Testis (tissue), 3 donors: Measurements from ENCODE around the gene AIG1. TPM values are rescaled to one million over a fixed set of nuclear protein-coding genes. Genes with fewer than 3 reads are reported as not detected.

Experiments used
- DNase-seq: peaks from one replicate; pipeline ENCODE4 v3.0.0-alpha.2; 2019
- H3K27ac ChIP-seq, 2 donors: fragments of 200-600 bp; sonication (generic); one replicate each; pipeline ENCODE4 v1.5.1; 2019
- H3K27me3 ChIP-seq: fragments of 200-600 bp; sonication (generic); one replicate; pipeline ENCODE4 v1.5.1; 2019
- H3K36me3 ChIP-seq: fragments of 200-600 bp; sonication (generic); one replicate; pipeline ENCODE4 v1.5.1; 2017; ENCODE audit warnings: low read depth; ENCODE audit errors: missing control alignments
- H3K4me1 ChIP-seq: fragments of 200-600 bp; sonication (generic); one replicate; pipeline ENCODE4 v1.5.1; 2019
- H3K4me3 ChIP-seq, 2 donors: fragments of 200-600 bp; sonication (generic); one replicate each; pipeline ENCODE4 v1.5.1; 2017 to 2019
- H3K9me3 ChIP-seq: fragments of 200-600 bp; sonication (generic); one replicate; pipeline ENCODE4 v1.5.1; 2017
- CTCF ChIP-seq, 3 experiments: fragments of 450-650 bp in 2 of 3; fragments of 200-600 bp in 1 of 3; sonication (generic) in 1 of 3; IDR thresholded peaks; one replicate each; pipeline ENCODE4 v1.5.1; 2016 to 2019; ENCODE audit warnings: antibody characterized with exemption in 3 of 3, mild to moderate bottlenecking in 2 of 3, moderate library complexity in 1 of 3
- POLR2A ChIP-seq: fragments of 450-650 bp; IDR thresholded peaks from one replicate; pipeline ENCODE4 v1.6.1; 2017; ENCODE audit warnings: antibody characterized with exemption, mild to moderate bottlenecking, moderate library complexity
- WGBS, 2 donors: methylation state at CpG; one replicate each; pipeline ENCODE4 v1.1.5; 2018; 5-methylcytosine and 5-hydroxymethylcytosine counted together
- intact Hi-C: fragments of 100-400 bp; cut with DNase I; formaldehyde crosslinking; loops from one replicate; pipeline ENCODE4 v1.15.1; 2023; ENCODE audit warnings: low total_unique reads
- polyA plus RNA-seq: library from polyadenylated mRNA; stranded (reverse); fragments of 350-450 nt; fragmentation: Illumina TruSeq; extraction: RNeasy Lipid Tissue Mini Kit (QIAGEN cat#74804); gene quantifications from one replicate; pipeline ENCODE4 v1.2.3, GENCODE V29; 2014; ENCODE audit warnings: low read depth, low replicate concordance; ENCODE audit not compliant: insufficient read depth
- total RNA-seq, 2 donors: library from RNA; depleted of rRNA; stranded (reverse); fragments of >200 nt; gene quantifications; one replicate each; pipeline ENCODE4 v1.2.3, GENCODE V29; 2016

Gene AIG1
- total and polyA plus RNA-seq, 3 donors from 2014 or later = 39.6 to 57.9 (median 50.7) TPM

- H3K36me3 ChIP-seq = no peaks in the 10 kb centered on the region
- H3K27me3 ChIP-seq = no peaks in the 10 kb centered on the region
- no peaks in the 10 kb centered on the region for H3K9me3 ChIP-seq
- H3K4me1 ChIP-seq = no peaks in the 10 kb centered on the region
- WGBS, 2 donors = 88 to 93% methylated on average over 3 of the region's 3 CpGs
- no peak overlapping the region for H3K27ac ChIP-seq
- DNase-seq = no peak
- intact Hi-C loops = no loop called here
- H3K4me3 ChIP-seq = no peak overlapping the region
- TF ChIP-seq CTCF (IDR thresholded peaks at IDR 0.05) = no peak
- no peak for TF ChIP-seq POLR2A
Observed at GRCh38 chr6:143179096-143179495, 118.4 kb downstream of the AIG1 start.

GRCh38 chr6:143179901-143180612 is 119.4 kb downstream of the AIG1 start:
- no peak for DNase-seq
- Histone ChIP-seq H3K4me3 (no peak overlapping the region), H3K4me1 (no peaks in the 10 kb centered on the region), H3K27me3 (no peaks in the 10 kb centered on the region), H3K9me3 (no peaks in the 10 kb centered on the region), H3K36me3 (no peaks in the 10 kb centered on the region), H3K27ac (no peak overlapping the region)
- WGBS, 2 donors = 66 to 67% methylated on average over 3 of the region's 3 CpGs
- TF ChIP-seq CTCF (IDR thresholded peaks at IDR 0.05) (no peak), POLR2A (no peak)
- intact Hi-C loops = no loop called here

- Histone ChIP-seq H3K27me3 (no peaks in the 10 kb centered on the region), H3K27ac (no peak overlapping the region), H3K36me3 (no peaks in the 10 kb centered on the region), H3K9me3 (no peaks in the 10 kb centered on the region), H3K4me3 (no peak overlapping the region), H3K4me1 (no peaks in the 10 kb centered on the region)
- WGBS, 2 donors = 49 to 57% methylated on average over 2 of the region's 2 CpGs
- no peak for TF ChIP-seq POLR2A
- DNase-seq = no peak
- intact Hi-C loops = no loop called here
Observed at GRCh38 chr6:143180826-143181225, 120.1 kb downstream of the AIG1 start.

- no peaks in the 10 kb centered on the region for H3K27me3 ChIP-seq
- TF ChIP-seq POLR2A = no peak
- no peak for TF ChIP-seq CTCF (IDR thresholded peaks at IDR 0.05)
- H3K27ac ChIP-seq = no peak overlapping the region
- no peaks in the 10 kb centered on the region for H3K9me3 ChIP-seq
- no peak for DNase-seq
- H3K4me1 ChIP-seq = no peaks in the 10 kb centered on the region
- intact Hi-C loops = no loop called here
- no peak overlapping the region for H3K4me3 ChIP-seq
- H3K36me3 ChIP-seq = no peaks in the 10 kb centered on the region
Observed at GRCh38 chr6:143183666-143184065, 123.0 kb downstream of the AIG1 start.

- DNase-seq = no peak
- WGBS, 2 donors = 88 to 96% methylated on average over 2 of the region's 2 CpGs
Observed at GRCh38 chr6:143185288-143185687, 124.6 kb downstream of the AIG1 start.

More at GRCh38 chr6:143185288-143185687, 124.6 kb downstream of the AIG1 start:
- no peaks in the 10 kb centered on the region for H3K36me3 ChIP-seq
- intact Hi-C loops = no loop called here
- H3K27me3 ChIP-seq = no peaks in the 10 kb centered on the region
- no peak for TF ChIP-seq POLR2A
- no peaks in the 10 kb centered on the region for H3K4me1 ChIP-seq
- no peaks in the 10 kb centered on the region for H3K9me3 ChIP-seq
- no peak overlapping the region for H3K27ac ChIP-seq
- no peak overlapping the region for H3K4me3 ChIP-seq
